Uterus (tissue), 4 donors: Measurements from ENCODE around the gene GSE1. TPM values are rescaled to one million over a fixed set of nuclear protein-coding genes. Genes with fewer than 3 reads are reported as not detected.

Experiments used
- DNase-seq, 2 donors: peaks; one replicate each; pipeline ENCODE4 v3.0.0-alpha.2; 2019 to 2020
- H3K27ac ChIP-seq, 2 donors: fragments of 200-600 bp; sonication (generic); 1 replicate in 1 of 2; 2 replicates in 1 of 2; pipeline ENCODE4 v1.5.1; 2016 to 2018
- H3K27me3 ChIP-seq, 2 donors: fragments of 200-600 bp; sonication (generic); one replicate each; pipeline ENCODE4 v1.5.1; 2018 to 2019; ENCODE audit warnings: control low read depth in 1 of 2
- H3K36me3 ChIP-seq, 2 donors: fragments of 200-600 bp; sonication (generic); one replicate each; pipeline ENCODE4 v1.5.1; 2019; ENCODE audit warnings: control low read depth in 1 of 2
- H3K4me1 ChIP-seq, 2 donors: fragments of 200-600 bp; sonication (generic); one replicate each; pipeline ENCODE4 v1.5.1; 2018 to 2019; ENCODE audit warnings: control low read depth in 1 of 2
- H3K4me3 ChIP-seq, 2 donors: fragments of 200-600 bp; sonication (generic); 1 replicate in 1 of 2; 2 replicates in 1 of 2; pipeline ENCODE4 v1.5.1; 2018 to 2019; ENCODE audit warnings: mild to moderate bottlenecking in 1 of 2
- H3K9me3 ChIP-seq, 2 donors: fragments of 200-600 bp; sonication (generic); one replicate each; pipeline ENCODE4 v1.5.1; 2019; ENCODE audit warnings: control low read depth in 1 of 2
- CTCF ChIP-seq, 4 experiments: fragments of 200-600 bp in 2 of 4; fragments of 450-650 bp in 2 of 4; sonication (generic) in 2 of 4; IDR thresholded peaks; one replicate each; pipeline ENCODE4 v1.5.1; 2016 to 2019; ENCODE audit warnings: antibody characterized with exemption in 4 of 4, mild to moderate bottlenecking in 2 of 4, moderate library complexity in 1 of 4
- POLR2A ChIP-seq, 2 donors: fragments of 450-650 bp; IDR thresholded peaks; one replicate each; pipeline ENCODE4 v1.6.1; 2016; ENCODE audit warnings: antibody characterized with exemption in 2 of 2, mild to moderate bottlenecking in 1 of 2, moderate library complexity in 1 of 2
- intact Hi-C: fragments of 100-400 bp; cut with DNase I; formaldehyde crosslinking; loops from one replicate; pipeline ENCODE4 v1.15.1; 2023; ENCODE audit warnings: low total_unique reads
- total RNA-seq, 4 donors: library from RNA; depleted of rRNA in 3 of 4; stranded (reverse); fragments of >200 nt in 3 of 4; gene quantifications; one replicate each; pipeline versions ENCODE4 v1.1.0 to v1.2.4, GENCODE V29; 2014 to 2023
- donor health status: DM: yes; HTN: yes; CAD: no.

The GSE1 gene
- total RNA-seq, 4 donors from 2014 or later: 32.6 to 128 (median 73.9) TPM

GRCh38 chr16:85687651-85688471, 74.7 kb downstream of the GSE1 start:
- Histone ChIP-seq H3K9me3 (no peaks in the 10 kb centered on the region), H3K36me3 (no peaks in the 10 kb centered on the region), H3K4me3 (peak overlapping the region; percentile 33 to 67), H3K4me1 (peaks cover 0 to 4% of the 10 kb centered on the region in 2 donors), H3K27me3 (no peaks in the 10 kb centered on the region), H3K27ac (no peak overlapping the region)
- TF ChIP-seq CTCF (IDR thresholded peaks at IDR 0.05): no peak
- no peak for TF ChIP-seq POLR2A (IDR thresholded peaks at IDR 0.05)
- DNase-seq: no peak
- intact Hi-C loops: no loop called here

- intact Hi-C loops: no loop called here
- Histone ChIP-seq H3K9me3 (no peaks in the 10 kb centered on the region), H3K27me3 (no peaks in the 10 kb centered on the region), H3K4me3 (peak within 1 kb of the TSS; percentile 33 to 67), H3K27ac (no peak within 1 kb of the TSS), H3K36me3 (no peaks in the 10 kb centered on the region), H3K4me1 (peaks cover 0 to 4% of the 10 kb centered on the region in 2 donors)
- peak; percentile 86 to 87 for DNase-seq
- TF ChIP-seq POLR2A (IDR thresholded peaks at IDR 0.05): no peak
- TF ChIP-seq CTCF (IDR thresholded peaks at IDR 0.05): peak in 1 of 4 experiments; percentile 13
Observed at GRCh38 chr16:85688586-85689284, 75.6 kb downstream of the GSE1 start, which contains the start of gene GINS2. TSS of gene GINS2 (minus strand) at chr16:85688954. CDS start at chr16:85688898, 56 bp downstream.

- TF ChIP-seq POLR2A (IDR thresholded peaks at IDR 0.05) (no peak), CTCF (IDR thresholded peaks at IDR 0.05) (no peak)
- H3K27ac ChIP-seq: no peak overlapping the region
- H3K36me3 ChIP-seq: no peaks in the 10 kb centered on the region
- intact Hi-C loops: no loop called here
- H3K4me1 ChIP-seq: peaks cover 0 to 4% of the 10 kb centered on the region in 2 donors
- DNase-seq: no peak
- peak overlapping the region in 1 of 2 donors; percentile 67 for H3K4me3 ChIP-seq
- H3K27me3 ChIP-seq: no peaks in the 10 kb centered on the region
- no peaks in the 10 kb centered on the region for H3K9me3 ChIP-seq
Observed at GRCh38 chr16:85689285-85689949, 76.3 kb downstream of the GSE1 start.

GRCh38 chr16:85689950-85690320, 76.8 kb downstream of the GSE1 start:
- TF ChIP-seq POLR2A (IDR thresholded peaks at IDR 0.05) (no peak), CTCF (IDR thresholded peaks at IDR 0.05) (no peak)
- no peak overlapping the region for H3K4me3 ChIP-seq
- intact Hi-C loops: no loop called here
- H3K36me3 ChIP-seq: no peaks in the 10 kb centered on the region
- peaks cover 0 to 4% of the 10 kb centered on the region in 2 donors for H3K4me1 ChIP-seq
- DNase-seq: no peak
- H3K27ac ChIP-seq: no peak overlapping the region
- no peaks in the 10 kb centered on the region for H3K27me3 ChIP-seq
- H3K9me3 ChIP-seq: no peaks in the 10 kb centered on the region
